Right ventricle myocardium superior (tissue), 1 donor: Measurements from ENCODE around the gene SPINT1. TPM values are rescaled to one million over a fixed set of nuclear protein-coding genes. Genes with fewer than 3 reads are reported as not detected.

ENCODE experiments used
- ATAC-seq: fragments of 200-7000 bp; cut with Tn5 transposase; one replicate; pipeline ENCODE4 v1.9.1; 2020; ENCODE audit warnings: mild to moderate bottlenecking; ENCODE audit not compliant: poor library complexity
- DNase-seq: peaks from one replicate; pipeline ENCODE4 v3.0.0-alpha.2; 2020
- intact Hi-C: fragments of 100-400 bp; cut with DNase I; formaldehyde crosslinking; loops from one replicate; pipeline ENCODE4 v1.11.2; 2022
- total RNA-seq: library from RNA; stranded (reverse); fragmentation: NEBNext Ultra II Directional; extraction: Animal tissue kit (Norgen Biotek cat#: 25700); gene quantifications from one replicate; pipeline ENCODE4 v1.2.1, GENCODE V29; 2021
- donor health status: DM: no; HTN: yes; CAD: no; lungs with severe emphysema.

The SPINT1 gene
- total RNA-seq, 1 donor from 2014 or later: 0.59 TPM

- ATAC-seq (no peak), DNase-seq (no peak)
- intact Hi-C loops: loop anchor here (5.0 kb wide), 2 partner anchors 38 to 283 kb away; no protein-coding TSS in a partner anchor
Measured at GRCh38 chr15:40904552-40905201, 60.8 kb downstream of the SPINT1 start.

GRCh38 chr15:40906091-40906990 lies 62.5 kb downstream of the SPINT1 start:
- ATAC-seq: peak; percentile 84
- DNase-seq: peak; percentile 91
- intact Hi-C loops: loop anchor here (2.0 to 5.0 kb wide), 2 partner anchors 36 to 116 kb away; no protein-coding TSS in a partner anchor

GRCh38 chr15:40906991-40907802 lies 63.3 kb downstream of the SPINT1 start:
- ATAC-seq: peak; percentile 57
- intact Hi-C loops: loop anchor here (2.0 to 5.0 kb wide), 2 partner anchors 35 to 116 kb away; no protein-coding TSS in a partner anchor
- peak; percentile 84 for DNase-seq

Other genes with a start within 250 kb of the SPINT1 start
- 0.51 TPM for gene KNL1, start 249.8 kb upstream of the SPINT1 start, total RNA-seq
- 0.43 TPM for gene RAD51, start 148.9 kb upstream of the SPINT1 start, total RNA-seq
- 17.3 TPM for gene RMDN3, start 88.8 kb upstream of the SPINT1 start, total RNA-seq
- gene GCHFR, start 80.0 kb upstream of the SPINT1 start, total RNA-seq: 6.5 TPM
- 0.16 TPM for gene C15orf62, start 74.1 kb upstream of the SPINT1 start, total RNA-seq
- gene ZFYVE19, start 37.0 kb upstream of the SPINT1 start, total RNA-seq: 26.4 TPM
- 16.1 TPM for gene DNAJC17, start 36.6 kb upstream of the SPINT1 start, total RNA-seq
- gene PPP1R14D, start 15.3 kb upstream of the SPINT1 start, total RNA-seq: not detected
- gene RHOV, start 30.2 kb downstream of the SPINT1 start, total RNA-seq: not detected
- 18.4 TPM for gene VPS18, start 50.4 kb downstream of the SPINT1 start, total RNA-seq
- gene DLL4, start 85.3 kb downstream of the SPINT1 start, total RNA-seq: 10.7 TPM
- gene CHAC1, start 109.4 kb downstream of the SPINT1 start, total RNA-seq: 0.46 TPM